CD4-positive, alpha-beta T cell treated with Interleukin-17A for 1 hour (primary cell): ENCODE data around the gene KCNT1.

ENCODE experiments used
- DNase-seq: peaks from one replicate; pipeline ENCODE4 v3.0.0-alpha.2; 2020

Gene KCNT1

DNA sequence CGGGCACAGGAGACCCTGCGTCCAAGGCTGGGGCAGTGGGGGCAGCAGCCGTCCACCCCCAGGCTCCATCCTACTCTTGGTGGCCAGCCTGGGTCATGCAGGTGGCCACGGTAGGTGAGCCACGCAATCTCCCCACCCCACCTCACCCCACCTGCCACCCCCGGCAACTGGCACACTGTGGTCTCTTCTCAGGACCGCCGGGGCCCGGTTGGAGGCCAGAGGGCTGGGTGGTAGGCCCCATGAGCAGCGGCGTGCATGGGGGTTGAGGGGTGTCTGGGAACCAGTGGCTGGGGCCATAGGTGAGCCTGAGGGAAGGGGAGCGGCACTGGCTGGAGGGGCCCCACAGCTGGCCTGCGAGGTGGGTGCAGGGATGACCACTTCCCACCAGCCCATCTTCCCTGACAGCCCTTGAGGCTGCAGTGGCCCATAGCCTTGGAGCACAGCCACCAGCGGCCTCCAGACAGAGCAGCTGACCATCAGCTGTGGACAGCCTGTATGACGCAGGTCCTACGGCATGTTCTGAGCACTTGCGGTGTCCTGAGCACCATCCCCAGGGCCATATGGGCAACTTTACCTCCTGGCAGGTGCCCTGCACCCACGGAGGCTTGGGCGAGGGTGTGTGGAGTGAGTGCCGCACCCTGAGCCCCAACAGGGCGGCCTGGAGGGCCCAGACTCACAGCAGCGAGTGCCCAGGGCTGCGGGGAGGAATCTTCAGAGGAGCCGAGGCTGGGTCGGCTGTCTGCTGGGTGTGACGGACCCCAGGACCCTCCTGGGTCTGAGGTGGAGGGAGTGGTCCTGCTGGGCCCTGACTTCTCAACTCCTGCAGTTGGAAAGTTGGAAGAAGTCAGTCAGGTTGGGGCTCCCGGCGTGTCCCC is 47.4 kb downstream of the KCNT1 start:
- no peak for DNase-seq

DNA sequence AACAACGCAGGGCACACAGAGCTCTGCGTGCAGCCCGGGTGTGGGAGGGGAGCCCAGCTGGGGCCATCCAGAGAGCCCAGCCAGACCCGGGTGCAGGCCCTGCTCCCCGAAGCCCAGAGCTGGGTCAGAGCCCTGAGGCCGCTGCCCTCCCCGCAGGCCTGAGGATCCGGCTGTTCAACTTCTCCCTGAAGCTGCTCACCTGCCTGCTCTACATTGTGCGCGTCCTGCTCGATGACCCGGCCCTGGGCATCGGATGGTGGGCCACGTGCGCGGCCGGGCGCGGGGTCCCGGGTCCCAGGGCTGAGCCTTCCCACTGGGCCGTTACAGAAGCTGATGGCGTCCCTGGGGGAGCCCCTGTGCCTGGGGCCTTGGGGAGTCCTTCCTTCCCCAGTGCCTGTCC is 48.8 kb downstream of the KCNT1 start:
- no peak for DNase-seq

DNA sequence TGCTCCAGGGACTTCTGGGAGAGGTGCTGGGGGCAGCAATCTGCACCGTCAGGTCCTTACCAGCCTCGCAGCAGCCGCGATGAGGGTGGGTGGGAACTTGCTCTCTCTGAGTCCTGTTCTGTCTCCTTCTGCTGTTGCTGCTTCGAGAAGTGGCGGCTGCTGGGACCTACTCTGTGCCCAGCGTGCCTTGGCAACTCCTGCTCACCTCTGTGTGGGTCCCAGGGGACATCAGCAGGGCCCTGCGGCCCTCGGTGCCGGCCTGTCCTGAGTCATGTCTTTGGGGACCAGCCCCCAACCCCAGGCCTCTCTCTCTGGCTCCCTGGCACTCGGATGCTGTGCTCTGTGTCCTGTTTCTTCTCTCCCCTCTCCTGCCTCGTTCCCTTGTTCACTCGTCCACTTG is 49.5 kb downstream of the KCNT1 start:
- no peak for DNase-seq

DNA sequence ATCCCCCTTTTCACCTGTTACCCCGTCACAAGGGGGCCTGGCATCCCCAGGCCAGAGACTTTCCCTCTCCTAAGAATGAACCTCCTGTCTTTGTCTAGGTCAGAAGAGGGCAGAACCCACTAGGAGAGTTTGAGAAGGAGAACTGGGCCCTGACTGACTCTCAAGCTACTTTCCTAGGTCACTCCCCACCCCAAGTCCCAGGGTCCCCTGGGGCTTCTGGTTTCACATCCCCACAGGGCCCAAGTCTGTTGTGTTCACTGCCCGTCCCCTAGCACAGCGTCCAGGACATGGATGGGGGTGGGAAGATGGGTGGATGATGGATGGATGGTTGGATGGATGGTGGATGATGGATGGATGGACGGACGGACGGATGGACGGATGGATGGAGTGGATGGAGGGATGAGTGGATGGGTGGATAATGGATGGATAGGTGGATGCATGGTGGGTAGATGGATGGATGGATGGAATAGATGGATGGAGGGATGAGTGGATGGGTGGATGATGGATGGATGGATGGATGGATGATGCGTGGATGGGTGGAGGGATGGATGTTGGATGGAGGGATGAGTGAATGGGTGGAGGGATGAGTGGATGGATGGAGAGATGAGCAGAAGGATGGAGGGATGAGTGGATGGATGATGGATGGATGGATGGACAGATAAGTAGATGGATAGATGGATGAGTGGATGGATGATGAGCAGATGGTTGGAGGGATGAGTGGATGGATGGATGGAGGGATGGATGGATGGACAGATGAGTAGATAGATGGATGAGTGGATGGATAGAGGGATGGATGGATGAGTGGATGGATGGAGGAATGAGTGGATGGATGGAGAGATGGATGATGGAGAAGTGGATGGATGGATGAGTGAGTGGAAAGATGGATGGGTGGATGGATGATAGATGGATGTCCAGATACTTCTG is 50.6 kb downstream of the KCNT1 start:
- DNase-seq, result no peak

DNA sequence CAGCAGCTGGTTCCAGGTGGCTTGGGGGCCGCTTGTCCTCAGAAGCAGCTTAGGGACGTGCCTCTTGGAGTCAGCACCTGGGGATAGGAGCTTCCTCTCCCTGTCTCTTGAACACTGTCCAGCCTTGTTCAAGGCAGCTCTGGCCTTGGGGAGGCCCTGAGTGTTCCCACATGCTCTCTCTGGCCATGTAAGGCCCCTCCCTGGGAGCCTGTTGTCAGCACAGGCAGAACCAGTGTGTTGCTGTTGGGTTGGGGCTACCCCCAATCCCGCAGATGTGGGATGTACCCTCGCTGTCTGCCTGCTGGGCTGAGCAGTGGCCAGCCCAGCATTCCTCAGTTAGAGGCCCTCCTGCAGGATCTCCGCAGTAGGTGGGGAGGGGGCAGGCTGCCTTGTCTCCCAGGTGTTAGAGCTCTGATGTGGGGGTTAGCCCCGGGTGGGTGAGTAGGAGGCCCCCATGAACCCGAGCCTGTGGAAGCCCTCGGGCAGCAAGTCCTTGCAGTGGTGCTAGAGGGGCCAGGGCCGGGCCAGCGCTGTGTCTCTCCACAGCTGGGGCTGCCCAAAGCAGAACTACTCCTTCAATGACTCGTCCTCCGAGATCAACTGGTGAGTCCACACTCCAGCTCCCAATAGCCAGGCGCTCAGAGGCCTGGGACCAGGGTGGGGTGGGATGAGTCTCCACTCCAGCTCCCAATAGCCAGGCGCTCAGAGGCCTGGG is 51.6 kb downstream of the KCNT1 start:
- DNase-seq, result no peak

DNA sequence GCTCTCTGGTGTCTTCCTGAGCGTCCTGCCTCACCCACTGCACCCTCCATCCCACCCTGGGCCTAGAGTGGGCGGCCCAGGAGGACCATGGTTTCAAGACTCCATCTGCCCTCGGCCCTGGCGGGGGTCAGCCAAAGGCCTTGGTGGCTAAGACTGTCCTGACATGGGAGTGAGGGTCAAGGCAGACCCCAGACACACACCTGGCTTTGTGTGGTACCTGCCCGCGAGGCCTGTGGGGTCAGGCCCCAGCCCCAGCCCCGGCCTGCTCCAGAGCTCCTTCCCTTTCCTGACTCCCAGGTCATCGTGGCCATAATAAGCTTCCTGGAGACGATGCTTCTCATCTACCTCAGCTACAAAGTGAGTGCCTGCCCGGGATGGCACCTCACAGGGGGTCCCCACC is 54.6 kb downstream of the KCNT1 start:
- DNase-seq, result no peak

DNA sequence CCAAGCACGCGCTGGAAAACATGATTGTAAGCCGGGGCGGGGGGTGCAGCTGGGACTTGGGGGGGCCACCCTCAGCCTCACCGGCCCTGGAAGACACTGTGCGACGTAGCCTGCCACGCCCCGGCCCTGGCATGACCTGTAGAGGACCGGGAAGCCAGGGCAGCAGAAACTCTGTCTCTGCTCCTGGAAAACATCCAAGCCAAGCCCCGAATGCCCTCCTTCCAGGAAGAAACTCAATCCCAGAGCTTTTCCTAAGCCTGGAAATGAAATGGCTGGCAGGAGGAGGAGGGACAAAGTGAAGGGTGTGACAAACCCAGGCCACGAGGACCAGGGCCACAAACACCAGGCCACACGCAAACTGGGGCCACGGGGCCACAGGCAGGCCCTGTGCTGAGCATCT is 55.4 kb downstream of the KCNT1 start:
- DNase-seq, result no peak

DNA sequence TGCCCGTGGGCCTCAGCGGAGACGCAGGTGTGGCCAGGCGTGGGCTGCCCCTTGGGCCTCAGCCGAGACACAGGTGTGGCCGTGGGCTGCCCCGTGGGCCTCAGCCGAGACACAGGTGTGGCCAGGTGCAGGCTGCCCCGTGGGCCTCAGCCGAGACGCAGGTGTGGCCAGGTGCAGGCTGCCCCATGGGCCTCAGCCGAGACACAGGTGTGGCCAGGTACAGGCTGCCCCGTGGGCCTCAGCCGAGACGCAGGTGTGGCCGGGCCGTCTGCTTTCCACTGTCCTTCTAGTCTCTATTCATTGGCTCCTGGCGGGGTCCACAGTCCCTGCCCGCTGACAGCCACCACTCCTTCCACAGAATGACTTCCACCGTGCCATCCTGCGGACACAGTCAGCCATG is 56.1 kb downstream of the KCNT1 start:
- DNase-seq, result no peak

DNA sequence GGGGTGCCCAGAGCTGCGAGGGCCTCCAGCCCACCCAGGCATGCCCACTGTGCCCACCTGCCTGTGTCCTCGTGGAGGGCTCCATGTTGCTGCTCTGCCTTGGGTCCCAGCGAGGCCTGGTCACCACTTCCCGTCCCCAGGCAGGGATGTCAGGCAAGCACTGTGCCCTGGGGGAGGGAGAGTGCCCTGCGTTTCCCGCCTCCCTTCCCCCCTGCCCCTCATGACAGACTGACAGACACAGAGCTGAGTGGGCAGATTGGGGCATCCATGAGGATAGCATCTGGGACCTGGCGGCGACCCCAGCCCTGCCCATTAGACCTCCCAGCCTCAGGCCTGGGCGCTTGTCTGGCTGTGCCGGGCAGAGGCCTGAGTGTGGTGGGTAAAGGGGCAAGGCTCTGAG is 56.9 kb downstream of the KCNT1 start:
- DNase-seq, result no peak

DNA sequence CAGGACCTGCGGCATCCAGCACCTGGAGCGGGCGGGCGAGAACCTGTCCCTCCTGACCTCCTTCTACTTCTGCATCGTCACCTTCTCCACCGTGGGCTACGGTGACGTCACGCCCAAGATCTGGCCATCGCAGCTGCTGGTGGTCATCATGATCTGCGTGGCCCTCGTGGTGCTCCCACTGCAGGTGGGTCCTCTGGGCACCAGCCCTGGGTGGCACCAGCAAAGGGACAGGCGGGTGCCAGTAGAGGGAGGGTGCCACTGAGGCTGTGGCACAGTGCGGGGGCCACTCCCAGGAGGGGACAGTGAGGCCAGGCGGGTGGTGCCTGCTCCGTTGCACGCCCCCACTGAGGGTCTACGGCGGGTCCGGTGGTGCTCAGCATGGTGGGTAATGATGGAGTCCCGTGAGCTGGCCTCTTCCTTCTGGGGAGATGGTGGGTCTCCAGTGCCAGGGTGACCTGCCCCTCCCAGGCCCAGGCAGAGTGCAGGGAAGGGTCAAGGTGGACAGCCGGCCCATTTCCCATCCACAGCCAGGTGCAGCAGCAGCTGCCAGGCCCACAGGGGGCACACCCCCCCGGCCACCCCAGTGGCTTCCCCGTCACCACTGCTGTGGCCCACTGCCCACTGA is 57.8 kb downstream of the KCNT1 start:
- DNase-seq, result no peak

DNA sequence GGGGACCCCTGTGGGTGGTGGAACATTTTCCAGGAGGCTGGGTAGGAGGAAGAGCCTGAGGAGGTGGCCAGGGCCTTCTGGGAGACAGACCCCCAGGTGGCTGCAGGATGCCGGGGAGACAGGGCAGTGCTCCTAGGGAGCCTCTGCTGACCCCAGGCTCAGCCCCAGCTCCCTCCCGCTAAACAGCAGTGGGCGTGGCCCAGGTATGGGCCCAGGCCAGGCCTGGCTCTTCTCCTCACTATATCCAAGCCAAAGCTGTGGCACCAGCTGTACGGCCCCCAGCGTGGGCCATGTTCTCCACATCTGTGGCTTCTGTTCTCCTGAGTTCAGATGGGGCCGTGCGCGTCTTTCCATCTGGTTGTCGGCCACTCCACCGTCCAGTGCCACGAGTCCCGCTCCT is 58.5 kb downstream of the KCNT1 start:
- DNase-seq, result no peak

DNA sequence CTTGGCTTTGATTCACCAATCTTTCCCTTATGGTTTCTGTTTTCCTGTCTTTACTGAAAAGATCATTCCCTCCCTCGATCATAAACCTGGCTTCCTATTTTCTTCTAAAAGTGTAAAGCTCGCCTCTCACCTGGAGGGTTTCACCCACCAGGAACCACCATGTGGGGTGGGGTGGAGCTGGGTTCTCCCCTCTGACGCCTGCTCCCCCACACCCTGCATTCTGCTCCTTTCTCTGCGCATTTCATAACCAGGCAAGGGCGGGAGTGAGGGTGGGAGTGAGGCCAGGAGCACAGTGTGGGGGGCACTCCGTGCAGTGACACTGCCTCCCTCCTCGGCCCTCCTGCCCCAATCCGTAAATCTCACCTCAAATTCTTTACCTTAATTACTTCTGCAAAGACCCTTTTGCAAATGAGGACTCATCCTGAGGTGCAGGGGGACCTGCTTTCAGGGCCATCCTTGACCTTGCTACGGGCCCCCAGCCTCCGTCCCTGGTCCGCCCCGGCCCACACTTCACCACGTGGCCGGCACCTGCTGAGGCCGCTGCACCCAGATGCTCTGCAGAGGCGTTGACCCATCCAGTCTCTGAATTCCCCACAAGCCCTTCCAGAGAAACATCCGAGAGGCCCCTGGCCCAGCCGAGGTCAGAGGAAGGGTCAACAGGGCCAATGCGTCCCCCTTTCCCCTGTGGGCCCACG is 59.3 kb downstream of the KCNT1 start:
- DNase-seq, result no peak

DNA sequence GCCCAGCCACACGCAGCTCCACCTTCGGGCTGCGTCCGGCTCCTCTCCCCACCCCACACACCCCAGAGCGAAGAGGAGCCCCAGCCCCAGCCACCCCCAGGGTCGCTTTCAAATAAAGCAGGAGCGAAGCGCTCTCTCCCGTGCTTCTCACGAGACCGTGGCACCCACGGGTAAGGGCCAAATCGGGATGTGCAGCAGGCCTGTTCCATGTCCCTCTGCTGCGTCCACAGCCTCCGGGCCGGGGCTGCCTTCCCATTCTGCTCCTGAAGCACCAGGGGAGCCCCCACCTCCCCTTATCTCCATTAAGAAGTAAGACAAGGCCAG is 59.8 kb downstream of the KCNT1 start:
- no peak for DNase-seq

DNA sequence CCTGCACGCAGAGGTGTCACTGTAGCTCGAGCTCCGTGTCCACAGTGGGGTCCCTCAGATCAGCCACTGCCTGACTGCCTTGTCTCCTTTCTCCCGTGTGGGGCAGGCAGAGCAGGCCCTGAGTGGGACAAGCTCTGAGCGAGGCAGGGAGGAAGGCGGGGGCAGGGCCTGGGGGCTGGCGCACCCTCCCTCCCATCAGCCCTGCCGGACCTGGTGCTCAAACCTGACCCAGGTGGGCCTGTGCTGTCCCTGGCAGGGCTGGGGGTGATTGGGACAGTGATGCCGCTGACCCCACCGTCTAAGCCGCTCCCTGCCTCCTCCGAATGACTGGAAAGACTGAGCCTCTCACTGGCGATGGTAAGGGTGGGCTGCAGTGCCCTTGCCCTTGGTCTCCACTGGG is 60.9 kb downstream of the KCNT1 start:
- no peak for DNase-seq

DNA sequence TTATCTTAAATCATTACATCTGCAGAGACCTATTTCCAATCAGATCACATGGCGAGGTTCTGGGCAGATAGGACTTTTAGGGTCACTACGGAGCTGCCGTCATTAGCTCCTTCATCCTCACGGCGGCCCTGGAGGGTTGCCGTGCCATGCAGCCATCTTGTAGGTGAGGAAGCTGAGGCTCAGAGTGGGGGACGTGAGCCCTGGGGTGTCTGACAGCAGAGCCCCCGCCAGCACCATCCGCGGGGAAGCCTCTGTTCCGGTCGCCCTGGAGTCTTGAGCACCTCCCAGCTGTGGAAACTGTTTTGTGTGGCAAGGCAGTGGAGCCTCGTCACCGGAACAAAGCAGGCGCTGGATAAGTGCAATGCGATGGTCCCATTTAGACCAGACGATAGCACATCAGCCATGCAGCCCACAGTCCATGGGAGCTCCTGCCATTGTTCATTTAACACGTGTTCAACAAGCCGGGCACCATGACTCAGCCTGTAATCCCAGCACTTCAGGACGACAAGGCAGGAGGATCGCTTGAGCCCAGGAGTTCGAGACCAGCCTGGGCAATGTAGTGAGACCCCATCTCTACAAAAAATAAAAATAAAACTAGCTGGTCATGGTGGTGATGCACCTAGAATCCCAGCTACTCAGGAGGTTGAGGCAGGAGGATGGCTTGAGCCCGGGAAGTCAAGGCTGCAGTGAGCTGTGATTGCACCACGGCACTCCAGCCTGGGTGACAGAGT is 61.9 kb downstream of the KCNT1 start:
- DNase-seq, result no peak

DNA sequence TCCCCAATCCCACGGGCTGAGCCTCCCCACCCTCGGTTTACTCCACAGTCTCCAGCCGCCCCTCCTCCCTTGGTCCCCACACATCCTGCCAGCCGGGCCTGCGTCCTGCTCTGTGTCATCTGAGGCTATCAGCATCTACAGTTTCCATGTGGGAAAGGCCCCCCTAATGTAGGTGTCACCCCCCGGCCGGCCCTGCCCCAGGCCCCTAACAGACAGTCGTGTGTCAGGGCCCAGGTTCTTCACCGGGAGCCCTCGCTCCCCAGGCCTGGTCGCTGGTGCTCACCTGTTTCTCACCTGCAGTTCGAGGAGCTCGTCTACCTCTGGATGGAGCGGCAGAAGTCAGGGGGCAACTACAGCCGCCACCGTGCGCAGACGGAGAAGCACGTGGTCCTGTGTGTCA is 62.7 kb downstream of the KCNT1 start:
- DNase-seq, result no peak

DNA sequence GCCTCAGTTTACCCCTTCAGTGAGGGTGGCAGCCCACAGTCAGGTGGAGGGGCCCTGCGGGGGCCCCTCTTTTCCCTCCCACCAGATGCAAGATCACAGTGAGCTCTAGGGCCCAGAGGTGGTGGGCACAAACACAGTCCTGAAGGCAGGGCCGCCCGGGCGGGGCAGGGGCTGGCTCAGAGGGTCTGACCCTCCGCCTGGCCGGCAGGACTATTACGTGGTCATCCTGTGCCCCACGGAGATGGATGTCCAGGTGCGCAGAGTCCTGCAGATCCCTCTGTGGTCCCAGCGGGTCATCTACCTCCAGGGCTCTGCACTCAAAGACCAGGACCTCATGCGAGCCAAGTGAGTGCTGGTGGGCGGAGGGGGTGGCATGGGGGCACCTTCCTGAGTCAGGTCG is 63.4 kb downstream of the KCNT1 start:
- no peak for DNase-seq

DNA sequence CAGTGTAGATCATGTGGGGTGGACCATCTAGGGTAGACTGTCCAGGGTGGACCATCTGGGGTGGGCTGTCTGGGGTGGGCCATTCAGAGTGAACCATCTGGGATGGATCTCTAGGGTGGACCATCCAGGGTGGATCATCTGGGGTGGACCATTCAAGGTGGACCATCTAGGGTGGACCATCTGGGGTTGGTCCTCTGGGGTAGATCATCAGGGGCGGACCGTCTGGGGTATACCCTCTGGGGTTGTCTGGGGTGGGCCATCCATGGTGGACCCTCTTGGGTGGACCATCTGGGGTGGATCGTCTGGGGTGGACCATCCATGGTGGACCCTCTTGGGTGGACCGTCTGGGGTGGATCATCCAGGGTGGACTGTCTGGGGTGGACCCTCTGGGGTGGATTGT is 64.3 kb downstream of the KCNT1 start:
- DNase-seq, result no peak

DNA sequence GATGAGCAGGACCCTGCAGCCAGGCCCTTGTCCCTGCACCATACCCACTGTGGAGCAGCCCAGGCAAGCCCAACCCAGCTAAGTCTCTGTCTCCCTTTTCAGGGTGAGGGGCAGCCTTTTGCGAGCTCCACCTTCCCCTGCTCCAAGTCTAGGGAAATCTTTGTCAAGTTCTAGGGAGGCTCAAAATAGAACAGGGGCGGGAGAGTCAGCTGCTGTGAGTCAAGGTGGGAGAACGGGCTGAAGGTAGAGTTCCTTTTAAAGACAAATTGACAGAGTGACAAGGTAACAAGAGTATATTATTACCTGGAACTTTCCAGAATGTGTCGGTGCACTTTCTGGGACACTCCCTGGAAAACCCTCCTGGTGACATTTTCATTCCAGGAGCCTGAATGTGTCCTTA is 64.7 kb downstream of the KCNT1 start:
- no peak for DNase-seq

DNA sequence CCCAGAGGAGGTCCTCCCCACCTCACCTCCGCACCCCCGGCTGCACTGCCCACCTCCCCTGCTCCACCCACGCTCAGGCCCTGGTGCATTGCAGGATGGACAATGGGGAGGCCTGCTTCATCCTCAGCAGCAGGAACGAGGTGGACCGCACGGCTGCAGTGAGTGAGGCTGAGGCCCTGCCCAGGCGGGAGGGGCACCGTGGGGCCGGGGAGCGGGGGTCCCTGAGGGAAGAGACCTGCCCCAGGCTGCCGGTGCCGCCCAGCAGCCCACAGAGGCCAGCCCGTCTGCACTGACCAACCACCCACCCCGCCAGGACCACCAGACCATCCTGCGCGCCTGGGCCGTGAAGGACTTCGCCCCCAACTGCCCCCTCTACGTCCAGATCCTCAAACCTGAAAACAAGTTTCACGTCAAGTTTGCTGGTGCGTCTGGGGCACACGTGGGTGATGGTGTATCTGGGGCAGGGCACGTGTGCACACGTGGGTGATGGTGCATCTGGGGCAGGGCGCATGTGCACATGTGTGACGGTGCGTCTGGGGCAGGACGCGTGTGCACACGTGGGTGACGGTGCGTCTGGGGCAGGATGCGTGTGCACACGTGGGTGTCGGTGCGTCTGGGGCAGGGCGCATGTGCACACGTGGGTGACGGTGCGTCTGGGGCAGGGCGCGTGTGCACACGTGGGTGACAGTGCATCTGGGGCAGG is 66.7 kb downstream of the KCNT1 start:
- no peak for DNase-seq
